Endothelial cell of umbilical vein (primary cell): ENCODE data around the gene NFKBIL1.

Experiments used
- CTCF ChIP-seq, 2 donors: IDR thresholded peaks; 1 replicate in 1 of 2; 2 replicates in 1 of 2; pipeline ENCODE4 v1.5.1; 2011; ENCODE audit warnings: low read length in 2 of 2, mild to moderate bottlenecking in 2 of 2, moderate library complexity in 2 of 2, control low read depth in 1 of 2, inconsistent platforms in 1 of 2, low read depth in 1 of 2; ENCODE audit not compliant: insufficient read depth in 1 of 2; ENCODE audit errors: extremely low read depth in 1 of 2
- EZH2 ChIP-seq: IDR thresholded peaks from 2 replicates; pipeline ENCODE4 v1.6.1; 2012; ENCODE audit warnings: borderline replicate concordance, low read depth, mild to moderate bottlenecking, moderate library complexity, low read length, inconsistent platforms; ENCODE audit not compliant: severe bottlenecking
- JUN ChIP-seq: IDR thresholded peaks from 2 replicates; pipeline ENCODE4 v1.6.1; 2011; ENCODE audit warnings: borderline replicate concordance, low read depth; ENCODE audit not compliant: insufficient read length, insufficient read depth
- POLR2A ChIP-seq: IDR thresholded peaks from 2 replicates; pipeline ENCODE4 v1.6.1; 2012; ENCODE audit warnings: low read depth, mild to moderate bottlenecking, control low read depth, low read length
- POLR2AphosphoS5 ChIP-seq: IDR thresholded peaks from 2 replicates; pipeline ENCODE4 v1.6.1; 2012; ENCODE audit warnings: low read depth, mild to moderate bottlenecking, control low read depth, low read length, moderate library complexity; ENCODE audit not compliant: insufficient read depth
- TF ChIP-seq, protein P1 (sequence below): IDR thresholded peaks from 2 replicates; pipeline ENCODE4 v1.6.1; 2011; ENCODE audit not compliant: insufficient read depth, insufficient read length

DNA sequence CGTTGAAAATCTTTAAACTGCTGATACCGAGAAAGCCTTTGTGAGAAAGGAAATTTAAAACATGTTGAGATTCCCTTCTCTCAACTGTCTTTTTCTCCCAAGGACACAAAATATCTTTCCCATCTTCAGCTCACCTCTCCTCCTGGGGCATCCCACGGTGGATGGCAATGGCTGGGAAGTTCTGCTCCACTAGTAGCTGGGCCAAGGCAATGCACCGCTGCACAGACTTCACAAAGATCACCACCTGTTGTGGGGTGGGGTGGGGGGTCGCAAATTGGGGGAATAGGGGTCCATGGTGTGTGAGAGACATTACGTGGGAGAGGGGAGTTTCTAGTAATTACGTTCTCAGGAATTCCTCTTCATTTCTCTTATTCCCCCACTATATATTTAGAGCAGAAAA is 16.2 kb upstream of the NFKBIL1 start:
- TF ChIP-seq CTCF (IDR thresholded peaks at IDR 0.05; ENCODE audit: extremely low read depth in 1 of 2, insufficient read depth in 1 of 2, low read depth in 1 of 2, low read length in 2 of 2) (no peak), POLR2AphosphoS5 (no peak), EZH2 (no peak), POLR2A (no peak), JUN (no peak)
- TF ChIP-seq, protein P1, sequence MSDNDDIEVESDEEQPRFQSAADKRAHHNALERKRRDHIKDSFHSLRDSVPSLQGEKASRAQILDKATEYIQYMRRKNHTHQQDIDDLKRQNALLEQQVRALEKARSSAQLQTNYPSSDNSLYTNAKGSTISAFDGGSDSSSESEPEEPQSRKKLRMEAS: no peak
